HS-5 (cell line): ENCODE results near the gene SRGN.

Experiments used
- DNase-seq: peaks from one replicate; pipeline ENCODE4 v3.0.0-alpha.2; 2012; ENCODE audit warnings: low read depth

The SRGN gene

DNA sequence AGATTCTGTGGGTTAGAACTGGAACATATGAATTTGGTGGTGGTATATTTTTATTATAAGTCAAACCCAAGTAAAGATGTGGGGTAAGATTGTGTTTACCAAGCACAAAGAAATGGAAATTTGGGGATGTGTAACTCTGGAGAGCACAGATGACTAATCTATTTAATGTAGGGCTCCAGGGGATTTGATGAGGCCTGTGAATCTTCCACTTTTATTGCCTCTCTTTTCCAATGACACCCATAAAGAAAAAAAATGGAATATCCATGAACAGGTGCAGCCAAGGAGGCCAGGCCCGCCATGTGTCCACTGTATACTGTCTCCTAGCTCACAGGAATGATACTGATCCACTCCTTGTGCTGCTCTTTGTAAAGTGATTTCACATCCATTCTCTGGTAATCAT, 2.8 kb downstream of the SRGN start:
- DNase-seq: no peak

DNA sequence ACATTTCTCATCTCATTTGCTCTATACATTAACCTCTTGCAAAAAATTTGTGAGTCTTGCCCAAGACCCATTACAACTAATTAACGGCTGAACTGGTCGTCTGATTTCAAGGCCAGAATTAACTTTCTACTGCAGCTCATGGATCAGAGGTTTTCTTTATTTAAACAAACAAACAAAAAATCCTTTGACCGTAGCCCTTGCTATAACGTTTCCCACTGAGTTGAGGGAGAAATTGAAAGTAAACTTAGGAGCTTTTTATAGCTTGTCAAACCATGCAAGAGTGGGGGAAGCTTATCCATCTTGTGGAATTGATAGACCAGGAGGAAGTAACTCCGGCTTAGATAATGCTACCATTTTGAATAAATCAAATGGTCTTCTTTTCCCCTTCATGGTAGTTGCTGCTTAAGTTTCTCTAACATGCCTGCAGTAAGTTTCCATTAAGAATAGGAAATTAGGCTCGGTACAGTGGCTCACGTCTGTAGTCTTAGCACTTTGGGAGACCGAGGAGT, 3.3 kb downstream of the SRGN start:
- no peak for DNase-seq

DNA sequence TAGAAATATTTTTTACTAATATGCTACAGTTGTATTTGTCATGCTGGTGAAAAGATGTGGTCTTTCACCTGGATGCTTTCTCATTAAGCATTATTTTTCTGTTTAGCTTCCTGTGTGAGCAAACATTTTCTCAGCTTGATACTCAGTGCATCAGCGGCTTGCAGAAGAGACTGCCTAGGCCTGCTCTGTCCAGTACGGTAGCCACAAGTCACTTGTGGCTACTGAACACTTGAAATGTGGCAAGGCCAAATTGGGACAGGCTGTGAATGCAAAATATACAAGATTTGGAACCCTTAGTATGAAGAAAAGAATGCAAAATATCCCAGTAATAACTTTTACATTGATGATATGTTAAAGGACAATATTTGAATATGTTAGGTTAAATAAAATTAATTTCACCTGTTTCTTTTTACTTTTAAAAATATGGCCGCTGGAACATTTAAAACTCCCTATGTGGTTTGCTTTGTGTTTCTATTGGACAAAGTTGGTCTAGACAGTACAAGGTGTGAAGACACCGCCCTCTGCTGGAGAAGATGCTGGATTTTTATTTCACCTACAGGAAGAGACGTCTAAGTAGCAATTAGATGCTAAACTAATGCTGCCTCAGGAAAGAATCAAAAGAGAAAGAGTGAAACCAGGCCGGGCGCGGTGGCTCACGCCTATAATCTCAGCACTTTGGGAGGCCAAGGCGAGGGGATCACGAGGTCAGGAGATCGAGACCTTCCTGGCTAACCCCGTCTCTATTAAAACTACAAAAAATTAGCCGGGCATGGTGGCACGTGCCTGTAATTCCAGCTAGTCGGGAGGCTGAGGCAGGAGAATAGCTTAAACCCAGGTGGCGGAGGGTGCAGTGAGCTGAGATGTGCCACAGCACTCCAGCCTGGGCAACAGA, 5.3 kb downstream of the SRGN start:
- DNase-seq: peak; percentile 65

DNA sequence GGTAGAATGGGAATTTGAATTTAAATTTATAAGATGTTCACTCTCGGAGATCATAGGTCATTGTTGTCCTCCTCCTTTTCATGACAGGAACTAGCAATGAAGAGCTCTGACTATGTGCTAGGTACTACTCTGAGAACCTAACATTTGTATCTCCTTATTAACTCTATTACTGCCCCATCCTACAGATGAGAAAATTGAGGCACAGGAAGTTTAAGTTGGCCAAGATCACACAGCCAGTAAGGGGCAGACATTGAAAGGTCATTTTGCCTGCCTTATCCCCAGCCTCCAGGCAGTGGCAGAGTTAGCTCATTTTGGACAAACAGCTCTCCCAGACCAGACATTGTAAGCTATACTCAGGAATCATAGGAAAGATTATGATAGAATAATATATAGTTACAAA, 6.0 kb downstream of the SRGN start:
- no peak for DNase-seq

DNA sequence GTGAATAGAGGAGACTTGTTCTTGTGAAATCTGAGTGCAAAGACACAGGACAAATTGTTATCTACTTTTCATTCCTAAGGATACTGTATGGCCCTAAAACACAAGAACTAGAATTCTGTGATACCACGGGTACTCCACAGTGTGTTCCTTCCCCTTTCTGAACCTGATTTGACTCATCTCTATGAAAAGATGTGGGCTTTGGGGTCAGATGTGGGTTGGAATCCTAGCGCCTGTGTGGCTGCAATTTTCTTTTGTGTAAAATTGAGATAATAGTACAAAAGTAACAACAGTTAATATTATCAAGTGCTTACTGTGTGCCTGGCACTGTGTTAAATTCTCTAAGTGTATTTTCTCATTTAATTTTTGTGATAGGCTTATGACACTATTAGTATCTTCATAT, 8.1 kb downstream of the SRGN start:
- no peak for DNase-seq

DNA sequence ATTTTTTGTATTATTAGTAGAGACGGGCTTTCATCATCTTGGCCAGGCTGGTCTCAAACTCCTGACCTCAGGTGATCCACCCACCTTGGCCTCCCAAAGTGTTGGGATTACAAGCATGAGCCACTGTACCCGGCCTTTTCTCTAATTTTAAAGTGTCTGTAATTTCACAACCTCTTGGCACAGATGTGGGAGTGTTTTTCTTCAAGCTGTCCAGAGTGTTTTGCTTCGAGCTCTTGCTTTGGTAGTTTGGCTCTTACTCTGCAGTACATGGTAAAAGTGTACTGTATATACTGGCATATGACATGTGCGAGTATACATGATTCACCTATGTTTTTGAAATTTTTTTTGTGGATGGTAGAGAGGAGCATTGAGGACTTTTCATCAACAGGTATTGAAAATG, 9.8 kb downstream of the SRGN start:
- no peak for DNase-seq

DNA sequence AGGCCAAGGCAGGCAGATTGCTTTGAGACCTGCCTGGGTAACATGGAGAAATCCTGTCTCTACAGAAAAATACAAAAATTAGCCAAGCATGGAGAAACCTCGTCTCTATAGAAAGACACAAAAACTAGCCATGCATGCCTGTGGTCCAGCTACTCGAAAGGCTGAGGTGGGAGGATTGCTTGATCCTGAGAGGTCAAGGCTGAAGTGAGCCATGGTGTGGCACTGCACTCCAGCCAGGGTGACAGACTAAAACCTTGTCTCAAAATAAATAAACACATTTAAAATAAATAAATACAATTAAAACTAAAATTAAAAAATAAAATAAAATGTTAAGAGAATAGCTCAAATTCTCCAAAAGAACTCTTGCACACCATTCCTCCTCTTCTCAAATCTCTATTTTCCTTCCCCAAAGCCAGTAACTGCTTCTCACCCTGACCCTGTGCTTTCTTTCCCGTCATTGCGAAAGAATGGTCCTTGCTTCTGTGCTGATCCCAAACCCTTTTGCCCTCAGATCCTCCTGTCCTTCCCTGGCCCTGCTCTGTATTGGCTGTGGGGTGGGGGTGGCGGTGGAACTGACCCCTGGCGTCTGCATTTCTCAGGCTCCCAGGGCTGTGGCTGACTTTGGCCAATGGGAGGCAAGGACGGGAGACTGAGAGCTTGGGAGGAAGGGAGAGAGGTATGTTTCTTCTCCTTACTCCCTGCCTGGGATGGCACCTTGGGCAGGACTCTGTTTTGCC, 12.4 kb downstream of the SRGN start:
- DNase-seq: no peak

DNA sequence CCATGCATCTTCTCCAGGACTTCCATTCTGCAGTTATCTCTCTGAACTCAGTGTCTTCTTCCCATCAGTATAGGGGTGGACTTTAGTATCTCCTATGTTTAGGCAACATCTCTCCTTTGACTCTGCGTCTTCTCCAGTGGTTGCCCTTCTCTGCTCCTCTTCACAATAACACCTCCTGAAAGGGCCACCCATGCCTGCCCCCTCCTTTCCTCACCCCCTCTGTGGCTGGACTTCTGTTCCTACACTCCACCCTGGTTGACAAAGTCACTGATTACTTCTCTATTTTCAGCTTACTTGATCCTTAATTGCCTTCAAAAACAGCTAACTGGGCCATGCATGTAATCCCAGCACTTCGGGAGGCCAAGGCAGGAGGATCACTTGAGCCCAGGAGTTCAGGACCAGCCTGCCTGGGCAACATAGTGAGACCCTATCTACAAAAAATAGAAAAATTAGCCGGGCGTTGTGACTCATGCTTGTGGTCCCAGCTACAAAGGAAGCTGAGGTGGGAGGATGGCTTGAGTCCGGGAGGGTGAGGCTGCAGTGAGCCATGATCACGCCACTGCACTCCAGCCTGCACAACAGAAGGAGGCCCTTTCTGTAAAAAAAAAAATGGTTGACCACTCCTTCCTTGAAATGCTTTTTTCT, 13.7 kb downstream of the SRGN start:
- DNase-seq: no peak

DNA sequence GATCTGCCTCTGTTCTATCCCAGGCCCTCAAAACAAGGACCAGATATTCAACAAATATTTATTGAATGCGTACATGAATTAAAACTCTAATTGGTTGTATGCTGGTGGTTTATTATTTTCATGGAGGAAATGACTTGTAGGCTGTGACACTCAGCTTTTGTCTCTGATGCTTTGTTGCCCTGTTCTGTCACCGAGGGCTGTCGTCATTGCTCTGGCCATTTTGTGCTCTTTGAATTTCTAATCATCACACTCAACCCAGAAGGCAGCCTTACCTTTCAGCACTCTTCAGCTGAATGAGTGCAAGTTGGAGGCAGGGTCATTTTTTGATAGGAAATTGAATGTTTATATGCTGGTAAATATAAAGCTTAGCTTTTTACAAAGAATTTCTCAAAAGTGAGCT, 14.5 kb downstream of the SRGN start:
- DNase-seq: no peak

DNA sequence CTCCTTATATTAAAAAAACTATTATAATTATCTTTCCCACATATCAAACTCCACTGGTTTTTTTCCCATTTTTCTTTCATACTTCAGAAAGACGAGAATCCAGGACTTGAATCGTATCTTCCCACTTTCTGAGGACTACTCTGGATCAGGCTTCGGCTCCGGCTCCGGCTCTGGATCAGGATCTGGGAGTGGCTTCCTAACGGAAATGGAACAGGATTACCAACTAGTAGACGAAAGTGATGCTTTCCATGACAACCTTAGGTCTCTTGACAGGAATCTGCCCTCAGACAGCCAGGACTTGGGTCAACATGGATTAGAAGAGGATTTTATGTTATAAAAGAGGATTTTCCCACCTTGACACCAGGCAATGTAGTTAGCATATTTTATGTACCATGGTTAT, 15.9 kb downstream of the SRGN start:
- DNase-seq: no peak

DNA sequence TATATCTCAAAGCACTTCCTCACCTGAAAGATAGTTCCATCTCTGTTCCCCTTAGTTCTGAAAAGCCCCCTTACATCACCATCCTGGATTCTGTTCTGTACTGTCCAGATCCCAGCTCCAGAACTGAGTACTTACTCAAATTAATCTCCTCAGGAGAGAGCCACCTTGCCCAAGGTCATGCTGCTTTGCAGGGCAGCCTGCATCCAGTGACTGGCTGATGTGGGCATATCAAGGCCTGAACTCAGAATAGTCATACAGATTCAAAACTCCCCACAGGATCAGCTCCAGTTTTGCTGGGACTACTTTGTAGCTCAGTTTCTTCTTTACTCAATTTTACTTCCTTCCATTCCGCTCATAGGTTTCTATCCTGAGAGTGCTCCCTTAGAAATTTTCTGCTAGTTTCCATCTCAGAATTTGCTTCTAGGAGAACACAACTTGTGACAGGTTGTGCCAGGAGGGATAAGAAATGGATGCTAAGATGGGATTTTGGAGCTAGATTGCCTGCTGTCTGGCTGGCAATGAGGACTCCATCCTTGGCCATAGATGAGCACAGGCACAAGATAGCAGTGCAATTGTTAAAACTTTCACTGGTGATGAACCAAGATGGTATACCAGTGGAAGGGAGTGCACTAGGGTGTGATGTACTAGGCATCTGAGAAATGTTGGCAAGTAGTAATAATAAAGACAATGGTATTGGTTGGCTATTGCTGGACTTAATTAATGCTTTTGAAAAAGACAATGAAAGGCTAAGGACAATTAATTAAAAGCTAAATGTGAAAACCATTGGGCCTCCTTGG, 17.3 kb downstream of the SRGN start:
- no peak for DNase-seq

DNA sequence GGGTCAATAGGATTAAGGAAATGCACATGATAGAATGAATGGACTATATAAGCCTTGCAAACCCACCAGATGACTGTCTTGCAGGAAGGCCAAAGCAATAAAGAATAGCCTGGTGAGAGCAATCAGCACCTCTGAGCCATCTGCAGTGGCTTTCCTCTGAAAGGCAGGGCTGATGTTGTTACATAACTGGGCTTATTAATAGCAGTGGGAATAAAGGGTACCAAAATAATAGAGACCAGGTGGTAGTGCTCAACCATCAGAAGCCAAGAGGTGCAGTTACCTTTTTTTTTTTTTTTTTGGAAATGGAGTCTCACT, 19.2 kb downstream of the SRGN start:
- no peak for DNase-seq

DNA sequence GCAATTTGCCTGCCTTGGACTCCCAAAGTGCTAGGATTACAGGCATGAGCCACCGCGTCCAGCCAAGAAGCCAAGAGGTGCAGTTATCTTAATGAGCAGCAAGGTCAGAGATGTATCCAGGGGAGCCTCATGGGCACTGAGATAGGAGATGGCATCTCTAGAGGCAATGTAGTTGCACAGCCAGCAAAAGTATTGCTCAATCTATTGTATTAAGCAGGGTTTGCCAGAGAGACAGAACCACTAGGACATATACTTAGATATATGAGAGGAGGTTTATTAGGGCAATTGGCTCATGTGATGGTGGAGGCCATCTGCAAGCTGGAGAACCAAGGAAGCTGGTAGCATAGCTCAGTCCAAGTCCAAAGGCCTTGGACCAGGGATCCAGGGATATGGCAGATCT, 19.8 kb downstream of the SRGN start:
- no peak for DNase-seq

DNA sequence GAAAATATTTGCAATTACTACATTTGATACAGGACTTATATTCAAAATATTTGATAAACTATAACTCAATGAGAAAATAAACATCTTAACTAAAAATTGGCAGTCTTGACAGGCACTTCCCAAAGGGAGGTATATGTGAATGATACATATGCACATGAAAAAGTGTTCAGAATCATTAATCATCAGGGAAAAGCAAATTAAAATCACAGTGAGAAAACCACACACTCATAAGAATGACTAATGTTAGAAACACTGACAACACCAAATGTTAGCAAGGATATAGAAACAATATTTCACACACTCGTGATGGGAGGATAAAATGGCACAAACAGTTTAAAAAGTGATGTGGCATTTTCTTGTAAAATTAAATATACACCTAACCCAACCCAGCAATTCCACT, 32.0 kb downstream of the SRGN start:
- no peak for DNase-seq

DNA sequence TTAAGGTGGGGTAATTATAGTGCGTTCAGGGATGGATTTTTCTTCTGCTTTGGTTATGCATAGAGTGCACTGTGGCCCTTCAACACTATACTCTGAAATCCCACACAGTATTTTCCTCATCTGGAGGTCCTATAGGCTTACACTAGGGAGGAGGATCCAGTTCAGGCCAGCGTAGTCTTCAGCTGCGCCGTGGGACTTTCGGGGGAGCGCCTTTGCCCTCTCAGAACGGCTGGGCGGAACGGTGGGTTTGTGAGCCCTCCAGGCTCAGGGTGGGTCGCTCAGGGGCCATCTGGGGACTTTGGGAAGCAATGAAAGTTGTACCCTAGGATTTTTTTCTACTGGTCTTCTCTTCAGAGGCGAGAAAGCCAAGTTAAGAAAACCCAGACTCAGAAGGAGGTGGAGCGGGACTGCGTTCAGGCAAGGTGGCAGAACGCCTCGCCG, 35.4 kb downstream of the SRGN start:
- DNase-seq: no peak

DNA sequence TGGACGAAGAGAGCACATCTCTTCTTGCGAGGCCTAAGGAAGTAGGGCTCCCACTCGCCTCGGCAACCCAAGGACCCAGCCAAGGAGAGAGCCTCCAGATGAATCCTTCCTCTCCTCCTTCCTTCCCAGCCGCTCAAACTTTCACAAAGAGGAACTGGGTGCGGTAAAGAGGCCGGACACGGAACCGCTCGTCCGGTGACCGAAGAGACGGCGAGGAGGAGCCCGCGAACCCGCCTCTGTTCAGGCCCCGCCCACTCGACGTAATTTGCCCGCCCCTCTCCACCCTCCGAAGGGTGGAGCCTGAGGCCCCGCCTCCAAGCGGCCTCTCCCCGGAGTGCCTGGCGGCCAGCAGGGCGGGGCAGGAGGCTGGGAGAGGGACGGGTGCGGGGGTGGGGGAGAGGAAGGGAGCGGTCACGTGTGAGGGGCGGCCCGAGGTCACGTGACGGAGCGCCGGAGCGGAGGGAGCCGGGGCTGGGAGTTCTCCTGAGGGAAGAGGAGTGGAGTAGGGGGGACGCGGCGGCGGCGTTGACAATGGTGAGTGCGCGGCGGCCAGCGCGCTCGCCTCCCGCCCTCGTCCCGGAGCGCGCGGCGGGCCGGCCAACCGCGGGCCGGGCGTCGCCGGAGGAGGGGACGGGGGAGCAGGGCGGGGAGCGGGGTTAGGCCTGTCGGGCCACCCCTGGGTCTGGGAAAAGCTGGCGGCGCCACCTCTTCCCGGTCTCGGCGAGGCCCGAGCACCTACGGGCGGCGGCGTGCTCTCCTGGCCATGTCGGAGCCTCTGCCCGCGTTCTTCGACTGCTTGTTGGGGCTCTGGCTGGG, 36.1 kb downstream of the SRGN start, which contains the start of gene VPS26A:
TSS of gene VPS26A (plus strand) at position 432 of the 816 bp plus-strand sequence. CDS start at position 532, 100 bp downstream.
- DNase-seq: peak; percentile 86

DNA sequence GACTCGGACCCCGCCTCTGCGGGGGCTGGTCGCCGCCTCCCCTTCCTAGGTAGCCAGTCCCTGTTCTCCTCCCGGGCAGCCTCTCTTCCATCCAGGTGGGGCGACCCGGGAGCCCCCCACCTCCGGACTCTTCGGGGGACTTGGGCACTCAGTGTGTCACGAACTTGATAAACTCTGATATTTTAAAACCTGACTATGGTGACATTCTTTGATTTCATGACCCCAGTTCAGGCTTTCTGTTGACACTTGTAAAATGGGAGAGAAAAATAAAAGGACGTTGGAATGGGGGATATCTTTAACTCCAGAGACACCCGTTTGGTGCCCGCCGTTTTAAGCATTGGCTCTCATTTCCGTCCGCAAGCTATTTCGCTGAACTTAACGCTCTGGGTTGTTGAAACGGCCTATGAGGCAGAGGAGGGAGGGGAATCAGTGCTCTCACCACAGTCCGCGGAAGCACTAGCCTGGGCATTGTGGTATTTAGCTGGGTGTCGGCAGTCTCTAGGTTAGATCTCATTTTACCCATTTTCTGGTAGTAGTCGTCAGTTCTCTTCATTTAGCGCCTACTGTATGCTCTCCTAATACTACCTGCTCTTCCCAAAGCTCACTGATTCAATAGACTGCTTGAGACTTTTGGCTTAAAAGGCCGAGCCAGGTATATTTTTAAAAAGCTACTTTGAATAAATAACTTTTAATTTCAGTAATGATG, 36.8 kb downstream of the SRGN start:
- DNase-seq: peak; percentile 29

DNA sequence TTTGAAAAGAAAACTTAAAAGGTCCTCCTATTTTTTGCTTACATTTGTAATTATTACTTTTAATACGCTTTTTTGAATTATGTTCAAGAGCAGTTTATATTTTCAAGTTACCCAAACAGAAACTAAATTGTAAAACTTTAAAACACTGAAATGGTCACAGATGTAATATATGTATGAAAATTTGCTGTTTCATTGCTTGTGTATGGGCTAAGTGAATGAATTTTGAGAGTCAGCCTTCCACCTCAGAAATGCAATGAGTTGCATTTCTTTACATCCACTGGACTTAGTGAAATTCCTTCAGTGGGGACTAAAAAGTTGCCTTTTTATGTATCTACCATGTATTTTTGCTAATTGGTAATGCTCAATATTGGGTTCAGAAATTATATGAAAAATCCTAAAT, 37.7 kb downstream of the SRGN start:
- DNase-seq: no peak

DNA sequence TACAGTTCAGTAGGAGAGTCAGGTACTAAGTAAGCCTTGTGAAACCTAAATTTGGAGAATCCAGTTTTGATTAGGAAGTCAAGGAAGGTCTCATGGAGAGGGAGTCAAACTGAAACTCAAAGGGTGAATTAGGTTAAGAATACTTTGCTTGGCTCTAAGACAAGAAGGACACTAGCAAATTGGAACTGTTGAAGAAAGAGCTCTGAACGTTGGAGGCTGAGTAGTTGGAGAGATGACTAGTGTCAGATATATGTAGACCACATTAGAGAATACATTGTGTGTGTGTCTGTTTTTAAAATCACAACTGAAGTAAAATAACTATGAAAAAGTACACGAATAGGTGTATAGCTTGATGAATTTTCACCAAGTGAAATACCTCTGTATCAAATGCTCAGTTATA, 42.3 kb downstream of the SRGN start:
- no peak for DNase-seq

DNA sequence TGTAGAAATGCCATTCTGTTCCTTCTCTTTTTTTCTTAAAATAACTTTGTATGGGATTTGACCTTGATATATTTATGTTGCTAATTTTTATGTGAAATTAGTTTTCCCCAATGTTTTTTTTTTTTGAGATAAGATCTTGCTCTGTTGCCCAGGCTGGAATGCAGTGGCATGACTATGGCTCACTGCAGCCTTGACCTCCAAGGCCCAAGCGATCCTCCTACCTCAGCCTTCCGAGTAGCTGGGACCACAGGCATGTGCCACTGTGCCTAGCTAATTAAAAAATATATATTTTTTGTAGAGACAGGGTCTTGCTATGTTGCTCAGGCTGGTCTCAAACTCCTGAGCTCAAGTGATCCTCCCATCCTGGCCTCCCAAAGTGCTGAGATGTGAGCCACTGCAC, 52.1 kb downstream of the SRGN start:
- DNase-seq: no peak
